Naive thymus-derived CD8-positive, alpha-beta T cell (primary cell): Measurements from ENCODE around the gene RNF121. TPM values are rescaled to one million over a fixed set of nuclear protein-coding genes. Genes with fewer than 3 reads are reported as not detected.

ENCODE experiments used
- ATAC-seq, 2 donors: fragments of 150-1000 bp; cut with Tn5 transposase in 1 of 2; sonication (Bioruptor Pico), chemical (Tn5 transposase) in 1 of 2; 1 replicate in 1 of 2; 2 replicates in 1 of 2; pipeline ENCODE4 v1.10.0; 2021; ENCODE audit warnings: mild to moderate bottlenecking in 2 of 2, moderate library complexity in 2 of 2
- POLR2A ChIA-PET: fragments of 350-600 bp; sonication (Branson Sonifier 250); formaldehyde crosslinking; loops from one replicate; lab custom pipeline; 2021; ENCODE audit warnings: antibody characterized with exemption; lab: Charles Lee
- DNase-seq, 10 donors: peaks; one replicate each; pipeline versions ENCODE4 v3.0.0 to v3.0.0-alpha.2; 2020 to 2022
- H3K27ac Mint-ChIP-seq, 10 donors: one replicate each; pipeline ENCODE4 v1.8.0; 2020 to 2022; ENCODE audit warnings: mild to moderate bottlenecking in 10 of 10, mixed read lengths in 10 of 10, moderate library complexity in 4 of 10, inconsistent platforms in 1 of 10
- H3K27me3 Mint-ChIP-seq, 5 donors: one replicate each; pipeline ENCODE4 v1.8.0; 2021 to 2022; ENCODE audit warnings: mixed read lengths in 5 of 5
- H3K36me3 Mint-ChIP-seq, 3 donors: one replicate each; pipeline ENCODE4 v1.8.0; 2020 to 2022; ENCODE audit warnings: mixed read lengths in 3 of 3, mild to moderate bottlenecking in 2 of 3, inconsistent platforms in 1 of 3
- H3K4me1 Mint-ChIP-seq, 4 donors: one replicate each; pipeline ENCODE4 v1.8.0; 2021 to 2022; ENCODE audit warnings: mixed read lengths in 4 of 4
- H3K4me3 Mint-ChIP-seq, 10 donors: one replicate each; pipeline ENCODE4 v1.8.0; 2020 to 2022; ENCODE audit warnings: mild to moderate bottlenecking in 10 of 10, mixed read lengths in 10 of 10, moderate library complexity in 6 of 10, inconsistent platforms in 1 of 10
- H3K9me3 Mint-ChIP-seq, 9 donors: one replicate each; pipeline ENCODE4 v1.8.0; 2020 to 2022; ENCODE audit warnings: mixed read lengths in 9 of 9, mild to moderate bottlenecking in 3 of 9, inconsistent platforms in 1 of 9, moderate library complexity in 1 of 9
- polyA plus RNA-seq, 3 donors: library from polyadenylated mRNA; unstranded; fragments of 300-500 nt; fragmentation: Illumina TruSeq; gene quantifications; one replicate each; pipeline ENCODE4 v1.2.3, GENCODE V29; 2021
- total RNA-seq, 8 experiments: library from RNA in 2 of 8; stranded (reverse) in 2 of 8; gene quantifications; one replicate each; pipeline ENCODE4 v1.2.3 and lab custom pipeline; 2021 to 2026

The RNF121 gene
- total and polyA plus RNA-seq, 5 experiments from 2014 or later = 5.7 to 32.0 (median 9.4) TPM

- H3K27me3 Mint-ChIP-seq = no peaks in the 10 kb centered on the region
- peaks cover 0 to 24% (median 12%) of the 10 kb centered on the region in 4 donors for H3K4me1 Mint-ChIP-seq
- no peak overlapping the region for H3K4me3 Mint-ChIP-seq
- no peak for ATAC-seq
- POLR2A ChIA-PET = interaction anchor here (1.3 kb wide), 1 partner anchor 13 kb away, joined by 5 read pairs; no protein-coding TSS in a partner anchor
- H3K9me3 Mint-ChIP-seq = no peaks in the 10 kb centered on the region
- H3K36me3 Mint-ChIP-seq = peaks cover 0 to 95% (median 25%) of the 10 kb centered on the region in 3 donors
- peak overlapping the region in 8 of 10 donors; percentile 41 to 91 (median 72) for H3K27ac Mint-ChIP-seq
- no peak for DNase-seq
Observed at GRCh38 chr11:72012091-72012630, 83.3 kb downstream of the RNF121 start.

DNA sequence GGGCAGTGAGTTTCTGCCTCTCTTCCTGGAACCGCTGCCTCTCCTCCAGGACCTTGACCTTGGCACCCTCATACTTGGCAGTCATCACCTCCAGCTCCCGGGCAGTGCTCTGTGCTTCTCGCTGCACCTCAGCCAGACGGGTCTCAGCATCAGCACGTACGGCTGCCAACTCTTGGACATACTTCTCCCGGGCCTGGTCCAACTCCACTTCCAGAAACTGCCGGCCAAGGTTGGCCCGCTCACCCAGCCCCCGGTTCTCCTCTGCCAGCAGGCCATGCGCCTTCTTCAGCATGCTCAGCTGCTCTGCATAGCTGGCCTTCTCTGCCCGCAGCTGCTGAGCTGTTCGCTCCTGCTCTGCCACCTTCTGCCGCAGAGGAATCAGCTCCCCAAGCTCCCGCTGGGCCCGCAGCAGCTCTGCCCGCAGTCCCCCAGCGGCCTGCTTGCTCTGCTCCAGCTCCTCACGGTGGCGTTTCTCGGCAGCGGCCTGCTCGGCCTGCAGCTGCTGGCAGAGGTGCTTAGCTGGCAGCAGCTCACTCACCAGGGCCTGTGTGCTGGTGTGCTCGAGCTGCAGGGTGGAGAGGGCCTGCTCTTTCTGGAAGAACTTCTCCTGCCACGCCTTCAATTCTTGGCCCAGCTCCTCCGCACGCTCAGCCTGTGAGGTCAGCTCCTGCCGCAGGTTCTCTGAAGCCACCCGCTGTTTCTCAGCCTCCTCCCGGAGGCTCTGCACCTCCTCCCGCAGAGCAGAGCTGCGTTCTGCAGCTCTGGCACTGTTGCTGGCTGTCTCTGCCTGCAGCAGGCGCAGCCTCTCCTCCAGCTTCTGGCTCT lies 84.3 kb downstream of the RNF121 start:
- POLR2A ChIA-PET = interaction anchor here (1.3 kb wide), 1 partner anchor 12 kb away, joined by 5 read pairs; no protein-coding TSS in a partner anchor
- Mint-ChIP-seq H3K36me3 (peaks cover 0 to 95% (median 23%) of the 10 kb centered on the region in 3 donors), H3K4me3 (no peak overlapping the region), H3K9me3 (no peaks in the 10 kb centered on the region), H3K4me1 (peaks cover 0 to 24% (median 12%) of the 10 kb centered on the region in 4 donors), H3K27me3 (no peaks in the 10 kb centered on the region), H3K27ac (peak overlapping the region in 7 of 10 donors; percentile 7 to 95 (median 50))
- ATAC-seq (no peak), DNase-seq (no peak)

GRCh38 chr11:72013765-72014711 lies 85.2 kb downstream of the RNF121 start:
- ATAC-seq (no peak), DNase-seq (no peak)
- Mint-ChIP-seq H3K27ac (peak overlapping the region in 7 of 10 donors; percentile 19 to 95 (median 49)), H3K4me3 (no peak overlapping the region), H3K27me3 (no peaks in the 10 kb centered on the region), H3K36me3 (peaks cover 0 to 95% (median 25%) of the 10 kb centered on the region in 3 donors), H3K9me3 (no peaks in the 10 kb centered on the region), H3K4me1 (peaks cover under 1 to 24% (median 11%) of the 10 kb centered on the region in 4 donors)
- POLR2A ChIA-PET = interaction anchor here (0.9 to 2.1 kb wide), 3 partner anchors 9 to 14 kb away, joined by 4 to 6 read pairs (median 4); no protein-coding TSS in a partner anchor

GRCh38 chr11:72014761-72015320 lies 86.0 kb downstream of the RNF121 start:
- Mint-ChIP-seq H3K4me1 (peaks cover 2 to 24% (median 11%) of the 10 kb centered on the region in 4 donors), H3K4me3 (no peak overlapping the region), H3K27me3 (no peaks in the 10 kb centered on the region), H3K9me3 (no peaks in the 10 kb centered on the region), H3K27ac (peak overlapping the region in 5 of 10 donors; percentile 19 to 89 (median 66)), H3K36me3 (peaks cover 0 to 96% (median 28%) of the 10 kb centered on the region in 3 donors)
- DNase-seq (no peak), ATAC-seq (no peak)
- POLR2A ChIA-PET = interaction anchor here (0.6 to 2.1 kb wide), 5 partner anchors 10 to 26 kb away, joined by 3 to 6 read pairs (median 4); no protein-coding TSS in a partner anchor

DNA sequence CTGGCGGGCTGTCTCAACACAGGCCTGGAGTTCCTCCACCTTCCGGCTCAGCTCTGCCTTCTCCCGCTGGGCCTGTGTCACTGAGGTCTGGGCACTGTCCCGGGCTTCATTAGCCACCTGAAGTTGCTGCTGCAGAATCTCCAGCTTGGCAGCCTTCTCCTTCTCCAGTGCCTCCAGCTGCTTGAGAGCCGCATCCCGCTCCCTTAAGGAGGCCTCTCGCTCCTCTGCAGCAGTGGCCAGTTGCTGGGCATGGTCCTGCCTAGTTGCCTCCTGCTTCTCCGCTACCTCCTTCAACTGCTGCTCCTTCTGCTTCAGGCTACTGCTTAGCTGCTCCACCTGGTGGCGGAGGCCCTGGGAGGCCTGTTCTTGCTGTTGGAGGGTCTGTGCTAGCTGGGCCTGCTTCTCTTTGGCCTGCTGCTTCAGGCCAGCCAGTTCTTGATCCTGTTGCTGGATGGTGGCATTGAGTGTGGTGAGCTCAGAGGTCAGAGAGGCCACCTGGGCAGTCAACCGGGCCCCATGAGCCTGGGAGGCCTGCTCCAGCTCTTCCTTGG lies 86.7 kb downstream of the RNF121 start:
- peak overlapping the region in 8 of 10 donors; percentile 10 to 87 (median 68) for H3K27ac Mint-ChIP-seq
- POLR2A ChIA-PET = interaction anchor here (0.6 to 2.1 kb wide), 6 partner anchors 9 to 41 kb away, joined by 3 to 6 read pairs (median 5); no protein-coding TSS in a partner anchor
- peaks cover 0 to 96% (median 34%) of the 10 kb centered on the region in 3 donors for H3K36me3 Mint-ChIP-seq
- H3K4me1 Mint-ChIP-seq = peaks cover 2 to 24% (median 11%) of the 10 kb centered on the region in 4 donors
- DNase-seq (no peak), ATAC-seq (no peak)
- no peak overlapping the region for H3K4me3 Mint-ChIP-seq
- H3K9me3 Mint-ChIP-seq = no peaks in the 10 kb centered on the region
- no peaks in the 10 kb centered on the region for H3K27me3 Mint-ChIP-seq

- ATAC-seq (no peak), DNase-seq (no peak)
- no peak overlapping the region for H3K4me3 Mint-ChIP-seq
- peaks cover 0 to 96% (median 34%) of the 10 kb centered on the region in 3 donors for H3K36me3 Mint-ChIP-seq
- POLR2A ChIA-PET = no interaction called here
- no peaks in the 10 kb centered on the region for H3K9me3 Mint-ChIP-seq
- H3K27ac Mint-ChIP-seq = peak overlapping the region in 7 of 10 donors; percentile 14 to 81 (median 57)
- H3K4me1 Mint-ChIP-seq = peaks cover 2 to 21% (median 7%) of the 10 kb centered on the region in 4 donors
- H3K27me3 Mint-ChIP-seq = no peaks in the 10 kb centered on the region
Observed at GRCh38 chr11:72018171-72018570, 89.3 kb downstream of the RNF121 start.

GRCh38 chr11:72023335-72023734 lies 94.5 kb downstream of the RNF121 start:
- Mint-ChIP-seq H3K4me3 (no peak overlapping the region), H3K9me3 (no peaks in the 10 kb centered on the region), H3K27me3 (no peaks in the 10 kb centered on the region), H3K27ac (peak overlapping the region in 4 of 10 donors; percentile 41 to 65 (median 54)), H3K36me3 (peaks cover 0 to 90% (median 26%) of the 10 kb centered on the region in 3 donors), H3K4me1 (peaks cover 20 to 36% (median 31%) of the 10 kb centered on the region in 4 donors)
- POLR2A ChIA-PET = no interaction called here
- DNase-seq = no peak
- ATAC-seq = no peak

GRCh38 chr11:72024069-72024754 lies 95.4 kb downstream of the RNF121 start:
- H3K4me3 Mint-ChIP-seq = no peak overlapping the region
- no peaks in the 10 kb centered on the region for H3K27me3 Mint-ChIP-seq
- ATAC-seq = no peak
- POLR2A ChIA-PET = interaction anchor here (1.2 to 9.2 kb wide), 6 partner anchors 9 to 68 kb away, joined by 3 to 85 read pairs (median 6); no protein-coding TSS in a partner anchor
- no peaks in the 10 kb centered on the region for H3K9me3 Mint-ChIP-seq
- peaks cover 0 to 90% (median 20%) of the 10 kb centered on the region in 3 donors for H3K36me3 Mint-ChIP-seq
- peak overlapping the region in 4 of 10 donors; percentile 6 to 85 (median 82) for H3K27ac Mint-ChIP-seq
- DNase-seq = no peak
- H3K4me1 Mint-ChIP-seq = peaks cover 23 to 43% (median 39%) of the 10 kb centered on the region in 4 donors

GRCh38 chr11:72026090-72026489 lies 97.2 kb downstream of the RNF121 start:
- Mint-ChIP-seq H3K4me3 (no peak overlapping the region), H3K4me1 (peaks cover 30 to 59% (median 53%) of the 10 kb centered on the region in 4 donors), H3K27ac (peak overlapping the region; percentile 48 to 93 (median 78)), H3K36me3 (peaks cover 0 to 89% (median 12%) of the 10 kb centered on the region in 3 donors), H3K9me3 (no peaks in the 10 kb centered on the region), H3K27me3 (no peaks in the 10 kb centered on the region)
- DNase-seq (no peak), ATAC-seq (no peak)
- POLR2A ChIA-PET = interaction anchor here (1.3 to 9.2 kb wide), 3 partner anchors 13 to 85 kb away, joined by 3 to 85 read pairs (median 4); no protein-coding TSS in a partner anchor

DNA sequence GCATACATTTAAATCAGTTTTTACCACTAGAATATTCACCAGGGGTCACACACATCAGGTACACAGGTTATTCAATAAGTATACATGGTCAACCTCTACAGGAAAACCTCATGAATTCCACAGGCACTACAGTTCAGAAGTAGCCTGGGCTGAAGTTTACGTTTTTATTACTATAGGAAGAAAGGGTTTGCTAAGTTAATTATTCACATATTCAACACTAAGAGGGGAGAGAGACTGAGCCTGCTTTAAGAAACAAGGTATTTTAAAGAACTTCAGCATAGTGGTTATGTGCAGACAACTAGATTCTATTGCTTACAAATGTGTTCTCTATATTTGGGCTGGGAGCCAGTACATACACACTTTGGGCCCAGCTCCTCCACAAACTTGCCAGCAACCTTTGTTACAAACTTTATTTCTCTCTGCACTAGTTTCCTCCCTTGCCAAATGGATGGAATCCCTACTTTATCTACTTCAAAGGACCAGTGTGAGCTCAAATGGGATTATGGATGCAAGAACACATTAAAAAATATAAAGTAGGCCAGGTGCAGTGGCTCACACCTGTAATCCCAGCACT lies 101.7 kb downstream of the RNF121 start:
- Mint-ChIP-seq H3K4me3 (peak overlapping the region in 8 of 10 donors; percentile 27 to 66 (median 39)), H3K9me3 (no peaks in the 10 kb centered on the region), H3K4me1 (peaks cover 24 to 77% (median 62%) of the 10 kb centered on the region in 4 donors), H3K27me3 (no peaks in the 10 kb centered on the region), H3K27ac (peak overlapping the region; percentile 49 to 86 (median 78)), H3K36me3 (peaks cover 0 to 84% (median 9%) of the 10 kb centered on the region in 3 donors)
- no peak for ATAC-seq
- POLR2A ChIA-PET = interaction anchor here (0.7 to 9.2 kb wide), 2 partner anchors 9 to 36 kb away, joined by 3 to 85 read pairs; no protein-coding TSS in a partner anchor
- no peak for DNase-seq
